Stimulated activated CD8-positive, alpha-beta memory T cell treated with anti-CD3 and anti-CD28 coated beads, Interleukin-7, amount 100 ng/mL, for 48 hours (primary cell): ENCODE results near the gene CSTA.
A peak's percentile ranks its signal among the peaks of the same experiment; 100 is the strongest.

Experiments
- DNase-seq, 2 donors: peaks; one replicate each; pipeline ENCODE4 v3.0.0-alpha.2; 2020; ENCODE audit warnings: low read depth in 1 of 2; ENCODE audit errors: extremely low read depth in 1 of 2

CSTA gene

DNA sequence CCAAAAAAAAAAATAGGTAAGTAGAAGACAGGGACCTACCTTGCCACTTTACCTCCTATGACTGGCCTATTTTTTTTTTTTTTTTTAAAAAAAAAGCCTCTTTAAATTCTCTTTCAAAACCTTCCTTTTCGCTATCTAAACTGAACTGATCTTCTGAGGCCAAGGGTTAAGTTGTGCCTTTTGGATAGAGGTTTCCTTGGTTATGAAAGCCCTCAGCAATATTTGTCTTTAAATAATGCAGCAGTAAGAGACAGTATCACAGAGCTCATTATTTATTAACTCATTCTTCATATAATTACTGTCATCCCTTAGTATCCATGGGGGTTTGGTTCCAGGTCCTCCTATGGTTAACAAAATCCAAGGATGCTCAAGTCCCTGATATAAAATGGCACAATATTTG lies 49.0 kb downstream of the CSTA start:
- DNase-seq, result no peak

DNA sequence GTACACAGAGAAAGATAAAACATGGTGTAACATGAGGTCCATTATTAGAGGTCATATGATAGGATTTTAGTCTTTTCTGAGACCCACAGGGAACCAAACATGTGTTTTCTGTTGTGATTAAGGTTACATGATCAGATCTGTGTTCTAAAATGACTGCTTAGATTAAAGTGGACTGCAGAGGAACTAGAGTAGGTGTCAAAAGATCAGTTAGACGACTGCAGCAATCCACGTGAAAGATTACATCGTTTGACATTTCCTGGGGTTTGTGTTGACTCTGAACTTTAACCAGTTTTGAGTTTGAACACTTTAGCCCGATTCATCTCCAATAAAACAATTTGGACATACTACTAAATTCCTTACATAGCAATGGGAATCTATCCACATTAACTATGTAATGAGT lies 52.9 kb downstream of the CSTA start:
- no peak for DNase-seq

DNA sequence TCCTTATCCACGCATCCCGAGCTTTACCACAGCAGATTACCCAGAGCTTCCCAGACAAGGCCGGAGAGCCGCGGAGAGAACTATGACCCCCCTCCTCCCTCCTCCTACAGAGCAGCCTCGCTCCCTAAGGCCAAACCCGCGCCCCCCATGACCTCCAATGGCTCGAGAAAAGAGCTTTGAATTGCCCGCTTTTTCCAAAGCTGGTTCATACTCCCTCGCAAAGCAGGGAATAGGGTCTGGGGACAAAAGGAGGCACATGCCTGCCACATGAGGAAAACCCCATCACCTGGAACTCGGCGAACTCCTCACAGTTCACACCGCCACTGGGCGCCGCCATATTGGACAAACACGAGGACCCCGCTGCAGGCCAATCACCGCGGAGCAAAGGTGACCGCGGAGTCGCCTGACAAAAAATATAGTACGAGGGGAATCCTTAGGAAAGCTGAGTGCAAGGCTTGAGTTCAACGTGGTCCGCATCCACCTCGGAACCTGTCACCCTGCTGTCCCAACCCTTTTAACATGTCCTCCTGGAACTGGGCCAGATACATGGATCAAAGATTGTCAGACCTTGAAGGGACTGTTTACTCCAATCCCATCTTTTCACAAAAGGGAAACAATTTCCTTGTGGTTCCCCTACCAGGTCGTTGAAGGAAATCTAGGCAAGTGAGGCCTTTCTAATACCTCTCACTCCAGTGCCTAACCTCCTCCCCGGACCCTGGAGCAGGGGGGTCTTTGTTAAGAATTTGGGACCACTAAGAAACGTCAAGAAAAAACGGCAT lies 58.0 kb downstream of the CSTA start, which contains the start of gene MIX23:
TSS of gene MIX23 (minus strand) at position 344 of the 779 bp plus-strand sequence. CDS start at position 337, 7 bp downstream.
- DNase-seq, result peak; percentile 66 to 77

GRCh38 chr3:122383771-122384697 lies 59.0 kb downstream of the CSTA start, which contains the start of gene FAM162A:
Gene FAM162A, plus strand, starts transcription at chr3:122384182. Its CDS starts 84 bp downstream, at chr3:122384266.
- DNase-seq, result peak; percentile 87 to 89

DNA sequence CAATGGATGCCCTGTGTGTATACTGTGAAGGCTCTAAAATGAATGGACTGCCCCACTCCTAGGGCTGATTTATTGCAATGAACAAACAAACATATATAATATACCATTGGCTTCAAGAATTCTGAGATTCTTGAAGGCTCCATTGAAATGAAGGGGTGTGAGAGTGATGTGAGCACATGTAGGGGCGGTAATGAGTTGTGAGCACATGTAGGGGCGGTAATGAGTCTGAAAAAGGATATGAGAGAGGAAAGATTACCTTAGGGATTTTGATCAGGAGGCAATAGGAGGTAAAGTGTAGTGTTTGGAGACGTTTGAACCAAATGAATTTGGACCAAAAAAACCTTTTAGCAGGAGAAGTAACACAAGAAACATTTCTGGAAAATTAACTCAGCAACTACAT lies 62.7 kb downstream of the CSTA start:
- DNase-seq, result no peak

DNA sequence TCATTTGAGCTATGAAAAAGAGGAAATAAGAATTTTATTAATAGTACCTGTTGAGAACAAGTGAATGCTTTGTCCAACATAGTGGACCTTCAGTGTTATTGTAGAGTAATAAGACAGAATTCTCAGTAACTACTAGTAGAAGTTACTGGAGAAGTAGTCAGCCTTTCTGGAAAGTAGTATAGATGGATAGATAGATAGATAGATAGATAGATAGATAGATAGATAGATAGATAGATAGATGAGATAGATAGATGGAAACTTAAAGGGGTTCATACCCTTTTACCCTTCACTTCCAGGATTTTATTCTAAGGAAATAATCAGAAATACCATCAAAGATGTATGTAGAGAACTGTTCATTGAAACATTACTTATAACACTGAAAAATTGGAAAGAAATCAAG lies 64.1 kb downstream of the CSTA start:
- no peak for DNase-seq

DNA sequence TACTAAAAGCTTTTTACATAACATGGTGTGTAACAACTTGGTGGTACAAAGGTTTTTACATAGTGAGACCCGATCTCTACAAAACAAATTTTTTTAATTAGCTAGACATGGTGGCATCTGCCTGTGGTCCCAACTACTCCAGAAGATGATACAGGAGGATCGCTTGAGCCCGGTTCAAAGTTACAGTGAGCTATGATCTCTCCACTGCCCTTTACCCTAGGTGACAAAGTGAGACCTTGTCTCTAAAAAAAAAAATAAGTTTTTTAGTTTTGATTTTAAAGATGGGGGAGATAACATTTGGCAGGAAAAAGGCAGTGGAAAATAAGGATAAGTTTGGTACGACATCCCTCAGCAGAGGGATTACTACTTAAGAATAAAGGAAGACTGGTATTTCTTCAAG lies 64.8 kb downstream of the CSTA start:
- no peak for DNase-seq

- DNase-seq, result no peak
Observed at GRCh38 chr3:122390665-122391064, 65.6 kb downstream of the CSTA start.
